Measurements from ENCODE around the gene FAM131A. TPM values are rescaled to one million over a fixed set of nuclear protein-coding genes. Genes with fewer than 3 reads are reported as not detected.

The FAM131A gene, protein sequence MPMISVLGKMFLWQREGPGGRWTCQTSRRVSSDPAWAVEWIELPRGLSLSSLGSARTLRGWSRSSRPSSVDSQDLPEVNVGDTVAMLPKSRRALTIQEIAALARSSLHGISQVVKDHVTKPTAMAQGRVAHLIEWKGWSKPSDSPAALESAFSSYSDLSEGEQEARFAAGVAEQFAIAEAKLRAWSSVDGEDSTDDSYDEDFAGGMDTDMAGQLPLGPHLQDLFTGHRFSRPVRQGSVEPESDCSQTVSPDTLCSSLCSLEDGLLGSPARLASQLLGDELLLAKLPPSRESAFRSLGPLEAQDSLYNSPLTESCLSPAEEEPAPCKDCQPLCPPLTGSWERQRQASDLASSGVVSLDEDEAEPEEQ
- 15.7 TPM for polyA plus RNA-seq (2012; ENCODE audit: insufficient read length, low read depth)

GRCh38 chr3:184337399-184337714 lies at the start of gene FAM131A:
TSS of gene FAM131A (plus strand) at chr3:184337600. CDS start at chr3:184337631, 31 bp downstream.
- TF ChIP-seq SIN3A (IDR thresholded peaks at IDR 0.05; ENCODE audit: borderline replicate concordance, insufficient read depth, low read length) (no peak), REST (IDR thresholded peaks at IDR 0.05; ENCODE audit: insufficient read depth in 1 of 2, low read depth in 2 of 2, low read length in 2 of 2) (no peak), POLR2AphosphoS5 (IDR thresholded peaks at IDR 0.05; ENCODE audit: low read depth, low read length) (no peak), TAF1 (IDR thresholded peaks at IDR 0.05; ENCODE audit: borderline replicate concordance, insufficient read depth, low read length) (no peak), FOXP2 (optimal IDR thresholded peaks at IDR 0.05; ENCODE audit: borderline replicate concordance, extremely low read depth, extremely low read length, insufficient read depth) (no peak)

GRCh38 chr3:184289426-184289938 lies 47.9 kb upstream of the FAM131A start:
- TF ChIP-seq FOXP2 (optimal IDR thresholded peaks at IDR 0.05; ENCODE audit: borderline replicate concordance, extremely low read depth, extremely low read length, insufficient read depth) (no peak), REST (IDR thresholded peaks at IDR 0.05; ENCODE audit: insufficient read depth in 1 of 2, low read depth in 2 of 2, low read length in 2 of 2) (no peak), POLR2AphosphoS5 (IDR thresholded peaks at IDR 0.05; ENCODE audit: low read depth, low read length) (no peak), SIN3A (IDR thresholded peaks at IDR 0.05; ENCODE audit: borderline replicate concordance, insufficient read depth, low read length) (no peak), TAF1 (IDR thresholded peaks at IDR 0.05; ENCODE audit: borderline replicate concordance, insufficient read depth, low read length) (no peak)

DNA sequence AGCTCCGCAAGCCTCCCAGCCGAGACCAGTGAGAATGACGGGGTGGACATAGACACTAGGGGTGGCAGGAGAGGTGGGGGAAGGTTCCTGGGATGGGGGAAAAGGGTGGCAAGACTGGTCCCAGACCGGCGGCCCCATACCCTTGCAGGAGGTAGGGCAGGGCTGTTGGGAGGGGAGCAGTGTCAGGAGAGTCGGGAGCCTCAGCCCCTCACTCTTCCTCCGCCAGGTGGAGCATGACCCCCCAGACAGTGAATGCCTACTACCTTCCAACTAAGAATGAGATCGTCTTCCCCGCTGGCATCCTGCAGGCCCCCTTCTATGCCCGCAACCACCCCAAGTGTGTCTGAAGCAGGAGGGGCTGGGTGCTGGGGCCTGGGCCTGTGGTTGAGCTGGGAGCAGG lies 47.1 kb upstream of the FAM131A start:
- no peak for TF ChIP-seq SIN3A (IDR thresholded peaks at IDR 0.05; ENCODE audit: borderline replicate concordance, insufficient read depth, low read length)
- TF ChIP-seq TAF1 (IDR thresholded peaks at IDR 0.05; ENCODE audit: borderline replicate concordance, insufficient read depth, low read length) = no peak
- TF ChIP-seq FOXP2 (optimal IDR thresholded peaks at IDR 0.05; ENCODE audit: borderline replicate concordance, extremely low read depth, extremely low read length, insufficient read depth) = no peak
- no peak for TF ChIP-seq REST (IDR thresholded peaks at IDR 0.05; ENCODE audit: insufficient read depth in 1 of 2, low read depth in 2 of 2, low read length in 2 of 2)
- TF ChIP-seq POLR2AphosphoS5 (IDR thresholded peaks at IDR 0.05; ENCODE audit: low read depth, low read length) = no peak

GRCh38 chr3:184291044-184291737 lies 46.2 kb upstream of the FAM131A start:
- TF ChIP-seq POLR2AphosphoS5 (IDR thresholded peaks at IDR 0.05; ENCODE audit: low read depth, low read length) (no peak), FOXP2 (optimal IDR thresholded peaks at IDR 0.05; ENCODE audit: borderline replicate concordance, extremely low read depth, extremely low read length, insufficient read depth) (no peak), TAF1 (IDR thresholded peaks at IDR 0.05; ENCODE audit: borderline replicate concordance, insufficient read depth, low read length) (no peak)

- TF ChIP-seq POLR2AphosphoS5 (IDR thresholded peaks at IDR 0.05; ENCODE audit: low read depth, low read length) (no peak), FOXP2 (optimal IDR thresholded peaks at IDR 0.05; ENCODE audit: borderline replicate concordance, extremely low read depth, extremely low read length, insufficient read depth) (no peak), TAF1 (IDR thresholded peaks at IDR 0.05; ENCODE audit: borderline replicate concordance, insufficient read depth, low read length) (no peak), SIN3A (IDR thresholded peaks at IDR 0.05; ENCODE audit: borderline replicate concordance, insufficient read depth, low read length) (no peak), REST (IDR thresholded peaks at IDR 0.05; ENCODE audit: insufficient read depth in 1 of 2, low read depth in 2 of 2, low read length in 2 of 2) (no peak)
Observed at GRCh38 chr3:184291738-184292445, 45.5 kb upstream of the FAM131A start.
